Measurements from ENCODE around the gene CRISP2.
"Not testable (repeated sequence)": the region's sequence is repeated elsewhere in the genome, so short reads cannot be mapped to it uniquely, and the experiment has no call there.

CRISP2 gene, protein sequence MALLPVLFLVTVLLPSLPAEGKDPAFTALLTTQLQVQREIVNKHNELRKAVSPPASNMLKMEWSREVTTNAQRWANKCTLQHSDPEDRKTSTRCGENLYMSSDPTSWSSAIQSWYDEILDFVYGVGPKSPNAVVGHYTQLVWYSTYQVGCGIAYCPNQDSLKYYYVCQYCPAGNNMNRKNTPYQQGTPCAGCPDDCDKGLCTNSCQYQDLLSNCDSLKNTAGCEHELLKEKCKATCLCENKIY

DNA sequence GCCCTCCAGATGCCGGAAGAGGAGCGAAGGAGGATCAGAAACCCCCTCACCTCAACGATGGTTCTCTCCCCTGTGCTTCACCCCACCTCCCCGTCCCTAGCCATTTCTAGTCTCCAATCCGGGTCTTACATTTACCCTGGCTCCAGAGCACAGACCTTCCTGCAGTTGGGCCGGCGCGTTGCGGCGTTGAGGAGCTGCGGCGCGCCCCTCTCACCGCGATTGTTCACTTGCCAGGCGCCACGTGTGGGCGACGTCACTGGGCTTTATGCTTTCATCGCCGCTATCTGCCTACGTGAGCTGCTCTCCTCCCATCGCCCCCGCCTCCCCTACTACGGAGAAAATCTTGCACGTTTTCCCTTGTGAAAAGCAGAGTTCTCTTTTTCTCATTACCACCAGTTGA is at the start of gene CRISP2:
TSS of gene CRISP2 (minus strand) at position 198 of the 400 bp plus-strand sequence. CDS start 4,347 bp downstream, outside the sequence.
- no peak for DNase-seq

DNA sequence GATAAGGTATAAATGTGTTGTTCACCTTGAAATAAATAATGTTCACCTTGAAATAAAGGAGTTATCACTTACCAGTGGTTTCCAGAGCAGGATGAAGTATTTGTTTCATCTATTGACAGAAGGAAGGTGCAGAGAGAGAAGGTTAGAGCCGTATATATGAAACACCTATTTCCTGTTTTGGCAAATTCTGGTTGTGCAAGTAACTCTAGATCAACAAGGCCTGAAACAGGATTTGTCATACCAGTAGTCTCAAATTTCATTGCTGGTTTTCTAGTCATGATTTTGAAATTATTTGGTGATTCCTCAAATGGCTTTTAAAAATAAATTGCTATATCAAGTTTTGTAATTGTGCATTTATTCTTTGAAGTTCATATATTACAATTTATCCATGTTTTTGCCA is 30.9 kb upstream of the CRISP2 start, which contains the start of gene CRISP3:
TSS of gene CRISP3 (minus strand) at position 130 of the 400 bp plus-strand sequence. CDS start at position 109, 21 bp downstream.
- no peak for DNase-seq

DNA sequence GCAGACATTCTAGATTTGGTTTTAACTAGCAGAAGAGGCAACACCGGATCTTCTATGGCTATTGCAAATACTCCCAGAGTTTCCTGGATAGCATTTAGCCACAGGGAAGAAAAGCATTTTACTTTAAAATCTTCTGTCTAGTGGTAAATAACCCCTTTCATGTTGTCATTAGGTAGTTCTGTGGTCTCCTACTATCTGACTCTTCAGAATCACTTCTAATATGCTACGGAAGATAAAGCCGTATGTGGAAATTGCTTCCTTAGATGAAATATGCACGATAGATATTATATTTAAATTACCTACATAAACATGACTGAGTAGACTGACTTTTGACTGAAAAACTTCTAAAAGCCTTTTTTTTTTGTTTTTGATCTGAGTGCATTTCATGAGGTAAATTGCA is 30.1 kb upstream of the CRISP2 start:
- DNase-seq: no peak

DNA sequence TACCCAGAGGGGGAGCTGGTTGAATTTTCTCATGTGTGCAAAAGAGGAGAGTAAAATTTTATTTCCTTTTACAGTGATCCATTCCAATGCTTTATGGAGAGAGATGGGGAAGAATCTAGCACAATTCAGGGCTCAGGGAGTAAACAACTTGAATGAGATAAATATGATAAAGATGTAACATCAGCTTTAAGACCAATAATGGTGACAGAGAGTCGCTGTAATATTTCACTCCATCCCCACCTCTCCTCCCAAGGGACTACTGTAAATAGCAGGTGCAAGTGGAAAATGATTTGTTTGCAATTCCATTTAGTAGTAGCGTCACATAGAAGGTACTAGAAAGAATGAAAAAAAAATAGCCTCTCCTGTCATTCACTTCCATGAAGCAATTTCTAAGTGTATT is 26.1 kb upstream of the CRISP2 start:
- DNase-seq: no peak

DNA sequence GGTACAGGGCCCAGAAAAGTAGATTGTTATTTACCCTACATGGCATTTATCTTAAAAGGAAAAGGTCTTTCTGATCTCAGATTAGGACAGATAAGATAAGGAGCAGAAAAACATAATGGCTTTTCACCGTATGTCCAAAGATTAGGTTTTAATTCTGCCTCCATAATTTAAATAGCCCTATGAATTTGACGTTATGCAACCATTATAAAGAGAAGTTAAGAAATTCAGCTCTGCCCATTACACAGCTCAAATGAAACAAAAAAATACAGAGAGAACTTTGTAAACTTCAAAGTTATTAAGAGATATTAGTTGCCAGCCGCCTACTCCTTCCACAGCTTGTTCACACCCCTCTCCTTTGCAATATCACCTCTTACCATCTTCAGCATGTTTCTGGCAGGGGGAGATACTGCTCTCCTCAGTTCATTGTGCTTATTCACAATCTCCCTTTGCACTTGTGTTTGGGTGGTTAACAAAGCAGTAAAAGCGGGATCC is 22.7 kb upstream of the CRISP2 start:
- DNase-seq: no peak

DNA sequence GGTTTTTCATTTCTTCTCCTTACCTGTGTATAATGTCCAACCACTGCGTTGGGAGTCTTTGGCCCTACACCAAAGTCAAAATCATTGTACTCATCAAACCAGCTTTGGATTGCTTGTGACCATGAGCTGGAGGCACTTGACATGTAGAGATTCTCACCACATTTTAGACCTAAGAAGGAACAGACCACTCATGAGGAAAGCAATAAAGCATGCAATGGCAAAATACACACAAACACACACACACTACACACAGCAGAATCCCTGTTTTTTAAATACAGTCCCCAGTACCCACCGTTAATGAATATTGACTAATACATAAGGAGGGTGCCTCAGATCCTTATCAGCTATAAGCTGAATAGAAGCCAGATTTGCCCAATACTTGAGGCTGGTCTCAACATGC is 20.3 kb upstream of the CRISP2 start:
- no peak for DNase-seq

GRCh38 chr6:49732781-49733180 is 19.4 kb upstream of the CRISP2 start:
- no peak for DNase-seq

DNA sequence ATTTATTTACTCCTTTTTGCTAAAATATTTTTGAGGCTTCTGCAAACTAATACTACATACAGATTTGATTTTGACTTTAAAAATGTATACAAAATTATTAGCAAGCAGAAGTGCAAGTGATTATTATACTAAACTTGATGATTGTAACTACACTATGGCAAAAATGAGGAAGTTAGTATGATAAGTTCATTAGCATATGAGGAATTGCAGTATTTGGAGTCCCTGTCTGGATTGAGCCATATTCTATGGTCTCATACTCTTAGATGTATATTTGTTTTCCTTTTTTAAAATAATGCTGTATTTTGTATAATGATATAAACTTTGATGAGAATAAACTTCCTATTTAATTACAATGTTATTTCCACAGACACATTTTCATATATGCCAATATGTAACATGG is 16.9 kb upstream of the CRISP2 start:
- DNase-seq: no peak

- not testable (repeated sequence) for DNase-seq
These were observed 10.6 kb upstream of the CRISP2 start for GRCh38 chr6:49723917-49724316.

- no peak for DNase-seq
These were observed 8.0 kb upstream of the CRISP2 start for GRCh38 chr6:49721297-49721696.

- no peak for DNase-seq
These were observed 7.0 kb upstream of the CRISP2 start for GRCh38 chr6:49720372-49720771.

DNA sequence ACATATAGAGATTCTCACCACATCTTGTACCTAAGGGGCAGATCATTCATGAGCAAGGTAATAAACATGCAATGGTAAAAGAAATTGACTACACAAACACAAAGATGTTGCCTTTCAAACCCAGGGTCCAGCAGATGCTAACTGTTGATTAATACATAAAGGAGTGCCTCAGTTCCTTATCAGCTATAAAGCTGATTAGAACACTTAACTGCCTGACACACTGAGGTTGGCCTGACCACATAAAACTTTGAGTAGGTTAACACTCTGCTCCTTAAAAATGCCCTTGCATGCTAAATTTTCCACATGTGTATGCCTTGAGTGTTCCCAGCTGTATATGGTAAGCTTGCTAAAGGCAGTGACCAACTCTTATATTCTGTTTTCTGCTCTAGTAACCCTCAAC is 14.9 kb downstream of the CRISP2 start:
- DNase-seq: no peak

GRCh38 chr6:49693512-49693911 is 19.8 kb downstream of the CRISP2 start:
- no peak for DNase-seq

GRCh38 chr6:49692534-49692933 is 20.8 kb downstream of the CRISP2 start:
- no peak for DNase-seq

DNA sequence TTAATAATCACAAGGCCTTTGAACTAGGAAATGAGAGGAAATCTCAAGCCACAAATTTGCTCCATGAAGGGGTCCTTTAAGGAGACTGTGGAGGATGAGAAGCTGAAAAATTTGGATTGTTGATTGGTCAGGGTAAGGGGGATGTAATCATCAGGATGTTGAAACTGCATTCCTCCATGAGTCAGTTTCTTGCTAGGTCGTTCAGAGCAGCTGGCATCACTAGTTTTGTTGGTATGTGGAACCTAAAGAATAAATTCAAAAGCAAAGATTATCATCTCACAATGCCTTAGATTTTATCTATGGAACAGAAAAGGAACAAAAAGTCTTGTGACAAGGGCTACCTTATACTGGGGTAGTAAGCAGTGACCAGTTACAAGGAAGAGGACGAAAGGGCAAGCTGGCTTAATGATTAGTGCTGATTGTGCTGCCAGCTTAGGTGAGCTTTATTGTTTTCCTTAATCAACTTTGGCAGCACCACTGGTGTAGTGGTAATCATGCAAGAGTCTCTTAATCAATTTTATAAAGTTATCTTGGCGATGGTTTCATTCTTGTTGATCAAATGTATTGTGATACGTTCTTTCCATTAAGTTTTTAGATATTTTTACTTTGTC is 36.6 kb downstream of the CRISP2 start:
- no peak for DNase-seq

- DNase-seq: no peak
These were observed 37.5 kb downstream of the CRISP2 start for GRCh38 chr6:49675816-49676215.

GRCh38 chr6:49668083-49668511 is 45.2 kb downstream of the CRISP2 start:
- no peak for DNase-seq

DNA sequence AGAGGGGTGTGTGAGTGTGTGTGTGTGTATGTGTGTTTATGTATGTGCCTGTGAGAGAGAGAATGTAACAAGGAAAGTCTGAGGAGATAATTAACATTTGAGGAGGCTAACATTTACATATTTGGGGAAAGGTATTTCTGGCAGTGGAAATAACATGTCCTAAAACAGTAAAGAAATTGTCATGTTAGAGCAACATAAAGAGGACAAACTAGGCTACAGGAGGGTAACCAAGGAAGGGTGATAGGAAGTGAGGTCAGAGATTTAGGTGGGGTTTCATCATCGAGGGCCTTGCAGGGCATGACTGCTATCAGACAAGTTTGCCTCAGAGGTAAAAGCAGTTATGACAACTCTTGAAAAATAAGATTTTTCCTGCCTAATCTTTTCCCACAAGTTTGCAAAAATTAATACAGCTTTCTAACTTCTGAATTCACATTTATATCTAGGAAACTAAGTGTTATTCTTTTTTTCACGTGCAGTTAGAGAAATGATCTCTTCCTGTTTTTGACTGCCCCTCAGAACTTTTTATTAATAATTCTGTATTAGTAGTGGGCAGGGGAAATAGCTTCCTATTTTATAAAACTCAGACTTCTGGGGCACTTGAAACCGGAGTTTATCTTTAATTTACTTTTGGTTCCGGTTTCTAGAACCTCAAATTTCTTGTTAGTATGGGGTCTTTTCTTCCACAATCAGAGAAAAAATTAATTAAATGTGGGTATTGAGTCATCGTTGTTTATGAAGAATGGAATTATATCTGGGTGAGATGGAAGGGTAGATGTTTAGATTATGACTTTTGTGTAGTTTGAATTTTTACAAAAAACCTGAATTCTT is 46.2 kb downstream of the CRISP2 start:
- no peak for DNase-seq

GRCh38 chr6:49666480-49666879 is 46.9 kb downstream of the CRISP2 start:
- no peak for DNase-seq

- no peak for DNase-seq
These were observed 48.5 kb downstream of the CRISP2 start for GRCh38 chr6:49664817-49665216.

DNA sequence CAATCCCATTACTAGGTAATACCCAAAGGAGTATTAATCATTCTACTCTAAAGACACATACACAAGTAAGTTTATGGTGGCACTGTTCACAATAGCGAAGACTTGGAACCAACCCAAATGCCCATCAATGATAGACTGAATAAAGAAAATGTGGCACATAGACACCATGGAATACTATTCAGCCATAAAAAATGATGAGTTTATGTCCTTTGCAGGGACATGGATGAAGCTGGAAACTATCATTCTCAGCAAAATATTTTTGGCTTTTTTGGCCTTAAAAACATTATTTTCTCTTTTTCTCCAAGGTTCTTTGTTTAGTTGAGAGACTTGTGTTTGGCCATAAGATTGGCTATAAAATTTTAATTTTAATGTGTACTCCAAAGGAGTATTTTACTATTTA is 49.3 kb downstream of the CRISP2 start:
- not testable (repeated sequence) for DNase-seq

DNA sequence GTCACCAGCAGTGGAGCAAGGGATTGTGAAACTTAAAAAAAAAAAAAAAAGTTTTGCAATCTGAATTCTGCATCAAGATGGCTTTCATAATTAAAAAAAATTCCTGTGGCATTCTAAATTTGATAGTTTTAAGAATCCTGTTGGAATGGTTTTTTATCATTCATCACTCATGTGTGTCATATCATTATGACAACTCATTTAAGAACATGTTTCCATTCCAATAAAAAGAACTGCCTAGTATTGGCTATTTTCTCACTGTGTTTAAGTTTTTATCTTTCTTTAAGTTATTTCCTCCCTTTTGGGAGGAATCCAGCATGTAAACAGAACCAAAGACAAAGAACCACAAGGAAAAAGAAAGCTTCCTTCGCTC is 50.5 kb downstream of the CRISP2 start:
- no peak for DNase-seq

GRCh38 chr6:49662231-49662891 is 51.0 kb downstream of the CRISP2 start:
- no peak for DNase-seq
